Measurements from ENCODE around the gene TRNP1.

Gene TRNP1

GRCh38 chr1:26959722-26960624, 33.5 kb upstream of the TRNP1 start, which contains the start of gene KDF1:
Gene KDF1 (minus strand): TSS chr1:26960468. CDS start chr1:26952380, 8,088 bp downstream.
- TF ChIP-seq, protein P1, sequence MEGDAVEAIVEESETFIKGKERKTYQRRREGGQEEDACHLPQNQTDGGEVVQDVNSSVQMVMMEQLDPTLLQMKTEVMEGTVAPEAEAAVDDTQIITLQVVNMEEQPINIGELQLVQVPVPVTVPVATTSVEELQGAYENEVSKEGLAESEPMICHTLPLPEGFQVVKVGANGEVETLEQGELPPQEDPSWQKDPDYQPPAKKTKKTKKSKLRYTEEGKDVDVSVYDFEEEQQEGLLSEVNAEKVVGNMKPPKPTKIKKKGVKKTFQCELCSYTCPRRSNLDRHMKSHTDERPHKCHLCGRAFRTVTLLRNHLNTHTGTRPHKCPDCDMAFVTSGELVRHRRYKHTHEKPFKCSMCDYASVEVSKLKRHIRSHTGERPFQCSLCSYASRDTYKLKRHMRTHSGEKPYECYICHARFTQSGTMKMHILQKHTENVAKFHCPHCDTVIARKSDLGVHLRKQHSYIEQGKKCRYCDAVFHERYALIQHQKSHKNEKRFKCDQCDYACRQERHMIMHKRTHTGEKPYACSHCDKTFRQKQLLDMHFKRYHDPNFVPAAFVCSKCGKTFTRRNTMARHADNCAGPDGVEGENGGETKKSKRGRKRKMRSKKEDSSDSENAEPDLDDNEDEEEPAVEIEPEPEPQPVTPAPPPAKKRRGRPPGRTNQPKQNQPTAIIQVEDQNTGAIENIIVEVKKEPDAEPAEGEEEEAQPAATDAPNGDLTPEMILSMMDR (IDR thresholded peaks at IDR 0.05; ENCODE audit: low read length, missing control alignments) = no peak
- DNase-seq (ENCODE audit: low read depth) = no peak
- peak within 1 kb of the TSS; percentile 19 for H3K4me3 ChIP-seq (replicated peaks; ENCODE audit: low read depth, low read length)

DNA sequence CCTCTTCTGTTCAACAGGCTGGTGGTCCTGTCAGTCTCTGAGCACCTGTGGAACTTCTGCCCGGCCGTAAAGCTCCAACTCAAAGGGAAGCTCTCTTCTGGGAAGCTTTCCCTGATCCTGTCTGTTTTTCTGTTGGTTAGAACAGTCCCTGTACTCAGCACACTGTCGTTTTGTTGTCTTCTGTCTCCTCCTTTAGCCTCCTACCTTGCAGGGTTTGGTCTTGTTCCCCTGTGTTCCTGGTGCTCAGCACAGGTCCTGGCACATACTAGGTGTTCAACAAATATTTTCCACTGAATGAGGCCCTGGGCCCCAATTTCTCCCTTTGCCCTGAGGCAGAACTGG, 32.9 kb upstream of the TRNP1 start:
- TF ChIP-seq, protein P1 (IDR thresholded peaks at IDR 0.05; ENCODE audit: low read length, missing control alignments) = no peak
- no peak overlapping the region for H3K4me3 ChIP-seq (replicated peaks; ENCODE audit: low read depth, low read length)
- DNase-seq (ENCODE audit: low read depth) = no peak

DNA sequence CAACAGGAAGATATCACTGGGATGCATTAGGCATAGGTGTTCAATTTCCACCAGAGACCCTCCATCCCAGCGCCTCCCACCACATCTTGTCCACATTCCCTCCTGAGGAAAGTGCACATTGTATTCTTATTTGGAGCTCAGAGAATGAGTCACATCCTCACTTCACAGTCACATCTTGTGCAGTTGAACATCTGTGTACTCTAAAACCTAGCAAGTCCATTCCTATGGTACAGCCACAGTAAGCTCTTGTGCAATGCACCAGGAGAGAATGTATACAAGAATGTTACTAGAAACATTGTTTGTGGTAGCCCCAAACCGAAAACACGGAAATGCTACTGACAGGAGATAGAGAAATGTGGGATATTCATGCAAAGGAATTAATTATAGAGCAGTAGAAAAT, 31.7 kb upstream of the TRNP1 start:
- no peak overlapping the region for H3K4me3 ChIP-seq (replicated peaks; ENCODE audit: low read depth, low read length)
- TF ChIP-seq, protein P1 (IDR thresholded peaks at IDR 0.05; ENCODE audit: low read length, missing control alignments) = no peak
- peak; percentile 96 for DNase-seq (ENCODE audit: low read depth)

DNA sequence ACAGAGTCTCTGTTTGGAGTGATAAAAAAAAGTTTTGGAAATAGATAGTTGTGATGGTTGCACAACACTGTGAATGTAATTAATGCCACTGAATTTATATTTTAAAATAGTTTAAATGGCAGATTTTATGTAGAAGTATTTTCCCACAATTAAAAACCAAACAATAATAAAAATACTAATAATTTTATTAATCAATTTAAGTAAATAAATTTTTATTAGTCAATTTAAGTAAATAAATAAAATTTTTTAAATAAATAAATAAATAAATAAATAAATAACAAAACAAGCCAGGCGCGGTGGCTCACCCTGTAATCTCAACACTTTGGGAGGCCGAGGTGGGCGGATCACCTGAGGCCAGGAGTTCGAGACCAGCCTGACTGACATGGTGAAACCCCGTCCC, 28.3 kb upstream of the TRNP1 start:
- no peak overlapping the region for H3K4me3 ChIP-seq (replicated peaks; ENCODE audit: low read depth, low read length)
- DNase-seq (ENCODE audit: low read depth) = no peak
- TF ChIP-seq, protein P1 (IDR thresholded peaks at IDR 0.05; ENCODE audit: low read length, missing control alignments) = no peak

DNA sequence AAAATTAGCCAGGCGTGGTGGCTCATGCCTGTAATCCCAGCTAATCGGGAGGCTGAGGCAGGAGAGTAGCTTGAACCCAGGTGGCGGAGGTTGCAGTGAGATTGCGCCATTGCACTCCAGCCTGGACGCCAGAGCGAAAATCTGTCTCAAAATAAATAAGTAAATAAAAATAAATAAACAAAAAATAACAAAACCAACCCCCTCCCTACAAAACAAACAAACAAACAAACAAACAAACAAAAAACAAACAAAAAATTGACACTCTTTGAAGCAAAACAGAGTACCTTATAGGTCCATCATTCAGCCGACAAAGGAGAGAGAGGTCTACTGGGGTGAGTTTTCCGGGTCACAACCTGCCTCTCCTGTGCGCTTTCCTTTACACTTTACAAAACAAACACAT, 27.9 kb upstream of the TRNP1 start:
- TF ChIP-seq, protein P1 (IDR thresholded peaks at IDR 0.05; ENCODE audit: low read length, missing control alignments) = no peak
- DNase-seq (ENCODE audit: low read depth) = no peak
- H3K4me3 ChIP-seq (replicated peaks; ENCODE audit: low read depth, low read length) = no peak overlapping the region

- DNase-seq (ENCODE audit: low read depth) = peak; percentile 34
- no peak overlapping the region for H3K4me3 ChIP-seq (replicated peaks; ENCODE audit: low read depth, low read length)
- TF ChIP-seq, protein P1 (IDR thresholded peaks at IDR 0.05; ENCODE audit: low read length, missing control alignments) = no peak
Measured at GRCh38 chr1:26970810-26971209, 22.7 kb upstream of the TRNP1 start.

- no peak overlapping the region for H3K4me3 ChIP-seq (replicated peaks; ENCODE audit: low read depth, low read length)
- TF ChIP-seq, protein P1 (IDR thresholded peaks at IDR 0.05; ENCODE audit: low read length, missing control alignments) = no peak
- DNase-seq (ENCODE audit: low read depth) = no peak
Measured at GRCh38 chr1:26971590-26971989, 21.9 kb upstream of the TRNP1 start.
